Stimulated activated CD4-positive, alpha-beta T cell treated with anti-CD3 and anti-CD28 coated beads, Interleukin-4, amount 100 ng/mL, for 4 hours (primary cell): ENCODE data around the gene PLB1.
"Not testable (repeated sequence)": the region's sequence is repeated elsewhere in the genome, so short reads cannot be mapped to it uniquely, and the experiment has no call there.

ENCODE experiments used
- DNase-seq, 2 experiments: peaks; one replicate each; pipeline ENCODE4 v3.0.0-alpha.2; 2020

PLB1 gene

DNA sequence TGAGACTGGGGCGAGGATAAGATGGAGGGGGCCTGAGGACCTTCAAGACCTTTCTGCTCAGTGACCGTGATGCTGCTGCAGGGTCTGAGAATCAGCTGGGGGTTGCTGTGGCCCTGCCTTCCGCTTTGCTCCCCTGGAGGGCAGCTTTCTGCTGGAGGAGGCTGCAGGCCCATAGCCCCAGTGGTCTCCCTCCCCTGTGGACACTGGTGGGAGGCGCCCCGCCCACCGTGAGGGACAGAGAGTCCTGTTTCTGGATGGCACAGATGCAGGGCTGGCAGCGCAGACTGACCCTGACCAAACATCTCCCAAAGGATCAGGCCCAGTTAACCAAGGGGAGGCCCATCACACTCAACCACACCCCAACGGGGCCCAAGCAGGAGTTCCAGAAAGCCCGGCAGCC, 42.8 kb downstream of the PLB1 start:
- no peak for DNase-seq

DNA sequence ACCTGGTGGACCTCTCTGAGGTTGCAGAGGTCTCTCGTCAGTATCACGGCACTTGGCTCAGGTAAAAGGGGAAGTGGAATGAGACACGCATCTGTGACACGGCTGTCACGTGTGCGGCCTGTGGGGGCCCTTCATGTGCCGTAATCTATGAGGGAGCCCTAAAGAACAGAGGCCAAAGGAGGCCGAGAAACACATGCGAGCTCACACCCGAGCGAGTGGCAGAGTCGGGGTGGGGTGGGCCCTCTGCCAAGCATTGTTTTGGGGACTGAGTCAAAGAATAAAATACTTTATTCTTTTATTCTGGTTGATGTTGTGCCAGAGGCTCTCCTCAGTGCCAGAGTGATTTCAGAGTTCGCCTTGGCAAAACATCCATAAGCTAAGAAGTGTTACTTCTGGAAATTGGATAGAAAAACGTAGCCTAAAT, 43.3 kb downstream of the PLB1 start:
- no peak for DNase-seq

GRCh38 chr2:28543316-28544035, 47.6 kb downstream of the PLB1 start:
- no peak for DNase-seq

DNA sequence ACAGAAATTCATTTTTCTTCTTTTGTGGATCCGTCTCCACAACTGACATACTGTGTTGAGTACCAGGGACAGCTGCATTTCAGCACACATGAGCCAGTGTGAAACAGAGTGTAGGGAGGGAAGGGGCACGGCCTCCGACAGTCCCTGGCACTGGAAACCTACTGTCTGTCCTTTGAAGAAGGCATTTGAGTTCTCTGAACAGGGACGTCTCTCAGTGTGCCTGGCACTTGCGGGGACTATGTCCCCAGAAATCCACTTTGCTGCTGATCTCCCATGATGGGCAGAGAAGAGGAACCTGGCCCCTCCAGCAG, 48.1 kb downstream of the PLB1 start:
- no peak for DNase-seq

GRCh38 chr2:28544405-28544921, 48.6 kb downstream of the PLB1 start:
- DNase-seq = no peak

DNA sequence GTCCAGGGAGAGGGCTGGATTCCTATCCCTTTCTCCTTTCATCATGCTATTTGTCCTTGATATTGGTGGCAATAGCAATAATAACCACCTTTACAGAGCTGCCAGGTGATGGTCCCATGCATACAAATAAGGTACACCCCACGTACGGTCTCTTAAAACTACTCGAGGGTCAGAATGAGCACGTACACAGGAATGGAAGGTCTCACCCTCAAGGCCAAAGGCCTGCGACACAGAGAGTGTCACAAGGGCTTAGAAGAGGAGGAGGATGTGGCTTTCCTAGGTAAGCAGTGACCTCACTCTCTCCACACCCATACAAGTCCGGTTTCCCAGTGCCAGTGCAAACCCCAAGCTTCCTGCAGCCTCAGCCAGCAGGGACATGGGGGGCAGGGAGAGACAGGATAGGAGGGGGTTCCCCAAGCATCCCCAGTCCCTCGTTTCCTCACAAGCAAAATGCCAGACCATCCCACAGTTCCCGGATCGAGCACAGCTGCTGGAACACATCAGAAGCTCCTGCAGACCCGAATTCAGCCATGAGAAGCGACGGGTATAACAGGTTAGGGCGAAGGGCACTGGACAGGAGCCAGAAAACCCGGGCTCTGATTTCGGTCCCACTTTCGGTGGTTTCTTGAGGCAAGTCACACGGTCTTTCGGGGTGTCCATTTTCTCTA, 49.2 kb downstream of the PLB1 start:
- DNase-seq = no peak

- DNase-seq = no peak
Observed at GRCh38 chr2:28545590-28546200, 49.8 kb downstream of the PLB1 start.

GRCh38 chr2:28546242-28546641, 50.4 kb downstream of the PLB1 start:
- DNase-seq = no peak

GRCh38 chr2:28547223-28547860, 51.5 kb downstream of the PLB1 start:
- no peak for DNase-seq

GRCh38 chr2:28547906-28548600, 52.2 kb downstream of the PLB1 start:
- DNase-seq = no peak

- DNase-seq = not testable (repeated sequence)
Observed at GRCh38 chr2:28550345-28550744, 54.5 kb downstream of the PLB1 start.

DNA sequence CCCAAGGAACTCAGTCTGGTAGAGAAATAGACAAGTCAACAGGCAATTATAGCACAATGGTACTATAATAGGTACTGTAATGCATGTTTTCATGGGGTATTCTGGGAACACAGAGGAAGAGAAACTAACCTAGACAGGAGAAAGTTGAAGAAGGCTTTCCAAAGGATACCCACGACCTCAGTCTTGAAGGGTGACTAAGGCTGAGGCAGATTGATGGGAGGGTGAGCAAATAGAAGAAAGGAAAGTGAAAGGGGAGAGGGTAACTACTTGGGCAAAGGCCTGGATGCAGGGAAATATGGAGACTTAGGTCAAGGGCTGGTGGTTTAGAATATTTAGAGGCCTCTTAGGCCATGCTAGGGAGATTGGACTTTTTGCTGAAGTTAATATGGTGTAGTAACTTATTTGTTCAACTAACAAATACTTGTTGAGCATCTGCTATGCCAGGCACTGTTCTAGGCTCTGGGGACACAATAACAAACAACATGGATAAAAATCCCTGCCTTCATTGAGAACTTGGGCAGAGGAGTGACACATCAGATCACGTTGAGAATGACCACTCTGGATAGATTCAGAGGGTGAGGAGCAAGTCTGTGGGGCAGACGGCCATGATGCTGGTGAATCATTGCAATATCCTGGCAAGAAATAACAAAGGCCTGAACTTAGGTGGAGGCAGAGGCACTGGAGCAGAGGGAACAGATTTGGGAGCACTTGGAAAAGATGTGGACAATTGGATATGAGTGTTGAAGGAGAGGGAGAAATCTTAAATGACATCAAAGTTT, 56.4 kb downstream of the PLB1 start:
- DNase-seq = no peak

DNA sequence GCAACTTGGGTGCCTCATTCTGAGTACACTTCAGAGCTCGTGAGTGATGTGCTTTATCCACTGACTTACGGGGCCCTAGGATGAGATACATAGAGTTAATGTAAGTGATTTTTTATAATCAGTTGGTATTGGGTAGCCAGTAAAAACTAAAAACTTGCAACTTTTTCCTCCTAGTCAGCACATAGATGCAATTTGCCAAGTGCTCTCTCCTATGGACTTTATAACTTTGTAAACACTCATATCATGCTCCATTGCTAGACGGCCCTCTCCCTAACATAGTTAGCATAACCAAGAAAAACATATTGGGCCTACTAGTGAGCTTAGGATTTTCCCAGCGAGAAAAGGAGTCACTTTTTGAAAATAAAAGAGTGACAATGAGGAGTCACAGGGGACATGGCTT, 60.4 kb downstream of the PLB1 start:
- no peak for DNase-seq

DNA sequence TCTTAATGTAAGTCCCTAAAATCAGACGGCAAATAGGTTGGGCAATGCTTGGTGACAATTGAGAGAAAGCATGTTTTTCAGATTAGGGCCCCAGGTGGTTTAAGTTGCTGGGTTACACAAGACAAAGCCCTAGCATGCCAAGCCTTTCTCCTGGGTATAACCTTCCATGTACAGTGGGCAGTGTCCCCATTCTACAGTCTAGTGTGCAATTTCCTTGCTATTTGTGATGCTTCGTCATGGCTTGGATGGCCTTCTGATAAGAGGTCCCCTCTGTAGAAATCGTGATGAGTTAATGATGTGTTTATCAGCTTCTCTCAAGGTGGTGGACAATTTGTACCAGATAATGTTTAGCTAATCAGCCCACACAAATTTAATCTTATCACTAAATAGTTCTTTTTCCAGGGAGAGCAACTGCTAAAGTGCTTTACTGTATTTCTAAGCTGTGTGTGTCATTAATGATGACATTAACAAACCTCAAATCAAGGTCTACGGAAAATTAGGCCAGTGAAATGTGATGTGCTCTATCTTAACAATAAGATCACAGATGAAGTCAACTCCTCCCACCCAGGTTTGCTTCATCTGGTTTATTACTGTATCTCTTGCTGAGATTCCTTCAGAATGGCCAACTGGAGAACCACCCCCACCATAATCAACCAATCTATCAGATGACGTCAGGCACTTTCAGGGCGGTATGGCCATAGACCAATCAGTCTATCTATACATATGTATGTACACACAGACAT, 61.7 kb downstream of the PLB1 start:
- DNase-seq = no peak

GRCh38 chr2:28558158-28558820, 62.4 kb downstream of the PLB1 start:
- no peak for DNase-seq

DNA sequence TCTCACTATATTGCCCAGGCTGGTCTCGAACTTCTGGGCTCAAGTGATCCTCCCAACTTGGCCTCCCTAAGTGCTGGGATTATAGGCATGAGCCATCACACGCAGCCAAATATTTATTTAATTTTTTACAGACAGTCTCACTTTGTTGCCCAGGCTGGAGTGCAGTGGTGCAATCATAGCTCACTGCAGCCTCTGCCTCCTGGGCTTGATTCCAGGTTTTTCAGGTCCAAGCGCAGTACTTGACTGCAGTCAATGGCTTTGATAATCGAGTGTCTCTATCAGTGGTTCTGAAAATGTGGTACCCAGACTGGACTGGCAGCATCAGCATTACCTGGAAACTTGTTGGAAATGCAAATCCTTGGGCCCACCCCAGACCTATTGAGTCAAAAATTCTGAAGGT, 63.1 kb downstream of the PLB1 start:
- no peak for DNase-seq

GRCh38 chr2:28563869-28564268, 68.0 kb downstream of the PLB1 start:
- no peak for DNase-seq

- no peak for DNase-seq
Observed at GRCh38 chr2:28564346-28564745, 68.5 kb downstream of the PLB1 start.

- no peak for DNase-seq
Observed at GRCh38 chr2:28565033-28565432, 69.2 kb downstream of the PLB1 start.

GRCh38 chr2:28565720-28566295, 69.9 kb downstream of the PLB1 start:
- no peak for DNase-seq
